NCI-H1092 (cell line): ENCODE measurements around the gene TPCN1.
A peak's percentile ranks its signal among the peaks of the same experiment; 100 is the strongest.

Source experiments
- DNase-seq: peaks from one replicate; lab custom pipeline; 2025; lab: John Stamatoyannopoulos, UW

The TPCN1 gene

DNA sequence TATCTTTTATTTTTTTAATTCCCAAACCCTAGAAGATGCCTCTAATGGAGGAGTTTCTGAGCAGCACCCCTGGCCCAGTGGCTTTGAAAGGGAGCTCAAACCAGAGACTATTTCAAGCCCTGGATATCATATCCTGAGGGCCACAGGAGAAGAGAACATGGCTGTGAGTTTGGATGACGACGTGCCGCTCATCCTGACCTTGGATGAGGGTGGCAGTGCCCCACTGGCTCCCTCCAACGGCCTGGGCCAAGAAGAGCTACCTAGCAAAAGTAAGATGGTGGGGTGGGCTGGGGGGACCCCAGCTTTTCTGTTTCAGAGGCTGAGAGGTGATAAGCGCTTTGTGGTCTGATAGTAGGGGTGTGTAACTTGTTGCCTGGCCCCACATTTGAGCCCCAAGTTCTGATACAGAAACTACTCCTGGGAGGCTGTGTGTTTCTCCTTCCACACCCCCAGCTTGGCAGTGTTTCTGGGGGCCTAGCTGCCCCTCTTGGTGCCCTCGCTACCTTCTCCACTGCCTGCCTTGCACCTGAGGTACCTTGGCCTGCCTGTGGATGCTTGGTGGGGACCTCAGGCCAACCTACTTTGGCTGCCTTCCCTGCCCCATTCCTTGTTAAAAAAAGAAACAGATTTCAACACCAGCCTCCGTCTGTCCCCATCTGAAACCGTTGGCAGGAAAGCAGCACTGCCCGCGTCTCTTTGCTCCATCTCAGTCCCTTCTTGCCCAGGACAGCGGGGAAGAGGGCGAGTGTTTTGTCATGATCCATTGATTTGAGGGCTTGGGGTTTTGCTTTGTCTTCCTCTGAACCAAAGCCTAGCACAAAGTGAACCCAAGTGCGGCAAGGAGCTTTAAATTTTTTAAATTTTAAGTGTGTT is 5.7 kb downstream of the TPCN1 start:
- DNase-seq = no peak

- no peak for DNase-seq
These were observed 6.6 kb downstream of the TPCN1 start for GRCh38 chr12:113227686-113228391.

DNA sequence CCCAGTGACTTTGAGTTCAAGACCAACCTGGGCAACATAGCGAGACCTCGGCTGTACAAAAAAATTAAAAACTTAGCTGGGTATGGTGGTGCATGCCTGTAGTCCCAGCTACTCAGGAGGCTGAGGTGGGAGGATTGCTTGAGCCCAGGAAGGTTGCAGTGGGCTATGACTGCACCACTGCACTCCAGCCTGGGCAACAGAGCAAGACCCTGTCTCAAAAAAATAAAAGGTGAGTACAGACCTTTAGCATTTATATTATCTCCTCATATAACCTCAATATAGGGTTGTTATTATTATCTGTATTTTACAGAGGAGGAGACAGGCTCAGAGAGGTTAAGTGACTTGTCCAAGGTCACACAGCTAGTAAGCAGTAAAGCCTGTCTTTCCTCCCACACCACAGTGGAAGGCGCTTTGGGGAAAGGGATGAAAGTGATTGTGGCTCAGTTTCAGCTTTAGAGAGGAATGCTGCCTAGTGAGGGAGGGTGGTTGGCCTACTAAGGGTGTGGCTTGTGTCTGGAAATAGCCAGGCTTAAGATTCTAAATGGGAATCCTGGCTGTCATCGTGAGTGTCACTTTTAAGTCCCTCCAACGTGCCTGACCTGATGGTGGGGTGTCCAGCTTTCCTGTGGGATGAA is 7.2 kb downstream of the TPCN1 start:
- no peak for DNase-seq

- no peak for DNase-seq
These were observed 9.3 kb downstream of the TPCN1 start for GRCh38 chr12:113230315-113231234.

DNA sequence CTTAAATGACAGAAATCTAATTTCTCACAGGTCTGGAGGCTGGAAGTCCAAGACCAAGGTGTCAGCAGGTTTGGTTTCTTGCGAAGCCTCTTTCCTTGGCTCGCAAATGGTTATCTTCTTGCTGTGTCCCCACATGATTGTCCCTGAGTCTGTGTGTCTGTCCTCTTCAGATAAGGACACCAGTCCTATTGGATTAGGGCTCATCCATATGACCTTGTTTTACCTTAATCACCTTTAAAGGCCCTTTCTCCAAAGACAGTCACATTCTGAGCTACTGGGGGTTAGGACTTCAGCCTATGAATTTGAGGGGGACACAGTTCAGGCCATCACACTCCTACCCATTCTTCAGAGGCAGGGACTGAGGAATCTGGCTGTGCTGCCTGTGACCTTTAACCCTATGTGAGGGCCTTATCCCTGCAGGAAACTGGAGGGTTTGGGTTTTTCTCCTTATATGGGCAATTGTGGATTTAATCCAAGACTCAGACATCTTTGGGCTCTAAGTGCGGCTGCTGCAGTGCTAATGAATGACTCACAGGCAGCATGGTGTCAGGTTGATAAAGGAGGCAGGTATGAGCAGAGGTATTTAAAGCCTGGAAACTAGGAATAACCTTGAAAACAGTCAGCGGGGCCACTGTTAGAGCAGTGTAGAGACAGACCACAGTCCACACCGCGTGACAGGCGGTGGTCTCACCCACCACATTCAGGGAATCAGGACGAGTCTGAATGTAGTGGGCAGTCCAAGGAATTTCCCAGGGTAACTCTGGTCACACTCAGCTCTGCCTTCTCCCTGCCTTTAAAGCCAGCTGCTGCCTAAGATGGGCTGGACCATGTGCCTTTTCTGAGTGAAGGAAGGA is 10.2 kb downstream of the TPCN1 start:
- no peak for DNase-seq

GRCh38 chr12:113232089-113232839 is 11.0 kb downstream of the TPCN1 start:
- no peak for DNase-seq

GRCh38 chr12:113232840-113233585 is 11.7 kb downstream of the TPCN1 start:
- DNase-seq = peak; percentile 81

DNA sequence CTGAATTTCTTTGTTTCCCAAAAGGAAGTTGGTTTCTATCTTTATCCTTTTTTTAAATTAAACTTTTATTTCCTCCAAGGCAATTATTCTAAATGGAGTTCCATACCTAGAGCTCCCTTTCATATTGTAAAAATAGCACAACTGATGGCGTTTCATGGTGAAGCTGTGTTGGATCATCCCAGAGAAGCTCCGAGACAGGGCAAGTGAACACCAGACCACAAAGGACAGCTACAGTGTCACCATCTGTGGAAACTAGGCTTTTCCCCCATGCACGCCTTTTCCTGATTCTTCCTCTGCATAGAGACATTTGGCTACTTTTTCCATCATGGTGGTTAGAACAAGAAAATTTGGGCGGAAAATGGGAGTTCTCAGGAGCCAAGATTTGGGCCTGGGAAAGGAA is 12.7 kb downstream of the TPCN1 start:
- no peak for DNase-seq

- no peak for DNase-seq
These were observed 13.2 kb downstream of the TPCN1 start for GRCh38 chr12:113234483-113234882.

GRCh38 chr12:113235976-113236375 is 14.7 kb downstream of the TPCN1 start:
- no peak for DNase-seq

DNA sequence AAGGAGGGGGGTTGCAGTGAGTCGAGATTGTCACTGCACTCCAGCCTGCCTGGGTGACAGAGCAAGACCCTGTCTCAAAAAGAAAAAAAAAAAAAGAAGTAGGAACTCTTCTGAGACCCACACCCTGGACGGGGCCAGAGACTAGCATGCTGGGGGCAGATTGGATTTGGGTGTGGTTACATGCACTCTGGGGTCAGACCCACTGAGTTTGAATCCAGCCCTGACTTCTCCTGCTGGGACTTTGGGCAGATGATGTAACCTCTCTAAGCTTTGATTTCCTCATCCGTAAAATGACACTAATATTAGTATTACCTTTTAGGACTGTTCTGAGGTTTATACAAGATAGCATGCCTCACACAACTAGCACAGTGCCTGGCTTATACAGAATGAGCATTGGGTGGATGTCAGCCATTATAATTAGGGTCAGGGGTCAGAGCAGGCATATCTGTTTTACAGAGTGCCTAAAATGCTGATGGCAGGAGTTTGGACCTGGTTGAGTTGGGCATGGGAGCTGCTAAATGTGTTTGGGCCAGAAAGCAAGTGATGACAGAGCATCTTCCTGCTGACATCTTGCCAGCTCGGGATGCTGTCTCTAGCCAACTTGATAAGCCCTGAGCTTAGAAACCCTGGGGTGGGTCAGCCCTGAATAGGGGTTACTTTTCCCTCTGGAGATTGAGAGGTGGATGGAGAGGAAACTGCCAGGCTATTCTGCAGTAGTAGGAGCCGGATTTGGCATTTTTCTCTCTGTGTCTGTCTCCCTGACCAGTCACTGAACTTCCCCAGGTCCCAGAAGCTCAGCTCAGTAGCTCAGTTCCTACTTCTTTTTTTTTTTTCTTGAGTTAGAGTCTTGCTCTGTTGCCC is 15.5 kb downstream of the TPCN1 start:
- no peak for DNase-seq

GRCh38 chr12:113237748-113238147 is 16.5 kb downstream of the TPCN1 start:
- DNase-seq = no peak

GRCh38 chr12:113238309-113238708 is 17.0 kb downstream of the TPCN1 start:
- no peak for DNase-seq

DNA sequence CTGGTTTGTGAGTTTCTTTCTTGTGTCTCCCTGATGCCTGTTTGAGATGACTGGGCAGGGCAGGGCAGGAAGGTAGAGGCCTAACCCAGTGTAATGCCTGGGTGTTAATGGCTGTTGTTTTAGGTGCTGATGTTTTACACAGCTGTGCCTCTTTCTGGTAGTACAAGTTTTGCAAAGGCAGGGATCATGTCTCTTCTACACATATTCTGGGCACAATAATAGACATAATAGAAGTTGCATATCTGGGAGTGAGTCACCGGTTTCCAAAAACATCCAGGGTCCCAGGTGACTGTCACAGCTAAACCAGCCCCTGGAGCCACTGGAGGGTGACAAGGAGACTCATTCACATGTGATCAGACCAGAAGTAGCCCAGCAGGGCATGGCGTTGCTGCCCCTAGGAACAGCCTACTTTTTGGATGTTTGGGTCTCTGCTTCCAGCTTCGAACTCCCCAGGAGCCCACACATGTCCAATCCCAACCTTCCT is 18.1 kb downstream of the TPCN1 start:
- no peak for DNase-seq

DNA sequence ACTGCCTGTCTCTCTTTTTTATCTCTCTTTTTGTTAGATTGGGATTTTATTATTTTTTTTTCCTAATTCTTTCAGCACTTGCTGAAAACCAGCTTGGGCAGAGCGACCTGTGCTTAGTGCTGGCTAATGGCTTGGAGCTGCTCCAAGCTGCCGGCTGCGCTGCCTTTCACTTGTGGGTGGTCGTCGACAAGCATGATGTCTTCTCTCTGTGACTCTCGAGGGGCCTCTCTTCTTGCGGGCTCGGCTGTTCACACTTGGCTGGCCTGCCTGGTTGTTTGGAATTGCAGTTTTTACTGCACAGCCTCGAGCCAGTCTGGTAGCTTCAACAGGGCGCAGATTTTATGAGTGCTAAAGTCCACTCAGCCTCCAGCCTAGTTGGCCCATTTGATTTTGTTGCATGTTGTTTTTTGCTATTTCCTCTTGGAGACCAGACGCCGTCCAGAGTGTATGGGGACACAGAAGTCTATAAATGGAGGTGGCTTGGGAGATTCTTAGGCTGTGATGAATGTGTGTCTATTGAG is 18.6 kb downstream of the TPCN1 start:
- peak; percentile 53 for DNase-seq

- no peak for DNase-seq
These were observed 19.1 kb downstream of the TPCN1 start for GRCh38 chr12:113240395-113240794.

- peak; percentile 30 for DNase-seq
These were observed 20.1 kb downstream of the TPCN1 start for GRCh38 chr12:113241191-113242025.
